Transverse colon (tissue), 4 donors: ENCODE measurements around the gene TM2D3. TPM values are rescaled to one million over a fixed set of nuclear protein-coding genes. Genes with fewer than 3 reads are reported as not detected.
A peak's percentile ranks its signal among the peaks of the same experiment; 100 is the strongest.

Source experiments
- DNase-seq: peaks from one replicate; pipeline ENCODE4 v3.0.0-alpha.2; 2019
- H3K27ac ChIP-seq, 4 donors: fragments of 200-600 bp; sonication (generic); 2 replicates each; pipeline ENCODE4 v1.5.1; 2016 to 2018; ENCODE audit warnings: inconsistent platforms in 4 of 4
- H3K27me3 ChIP-seq: fragments of 200-600 bp; sonication (generic); 2 replicates; pipeline ENCODE4 v1.5.1; 2017; ENCODE audit warnings: inconsistent platforms
- H3K36me3 ChIP-seq, 4 donors: fragments of 200-600 bp; sonication (generic); 2 replicates each; pipeline ENCODE4 v1.5.1; 2017 to 2019; ENCODE audit warnings: inconsistent platforms in 4 of 4
- H3K4me1 ChIP-seq, 4 donors: fragments of 200-600 bp; sonication (generic); 2 replicates each; pipeline ENCODE4 v1.5.1; 2017 to 2020; ENCODE audit warnings: inconsistent platforms in 4 of 4
- H3K4me3 ChIP-seq, 4 donors: fragments of 200-600 bp; sonication (generic); 1 replicate in 1 of 4; 2 replicates in 3 of 4; pipeline versions ENCODE4 v1.5.1 to v1.6.1; 2017 to 2019; ENCODE audit warnings: inconsistent platforms in 4 of 4
- H3K9me3 ChIP-seq, 2 donors: fragments of 200-600 bp; sonication (generic); 2 replicates each; pipeline ENCODE4 v1.5.1; 2017 to 2019; ENCODE audit warnings: inconsistent platforms in 2 of 2
- EP300 ChIP-seq: sonication (generic); formaldehyde crosslinking; IDR thresholded peaks from one replicate; pipeline ENCODE4 v1.6.1; 2017; ENCODE audit warnings: antibody characterized with exemption, low read depth
- POLR2A ChIP-seq: fragments of 450-650 bp; IDR thresholded peaks from one replicate; pipeline ENCODE4 v1.6.1; 2016; ENCODE audit warnings: antibody characterized with exemption, mild to moderate bottlenecking, moderate library complexity
- POLR2AphosphoS5 ChIP-seq, 3 donors: sonication (generic); formaldehyde crosslinking; IDR thresholded peaks; one replicate each; pipeline ENCODE4 v1.6.1; 2016; ENCODE audit warnings: antibody characterized with exemption in 3 of 3
- WGBS, 2 donors: methylation state at CpG; one replicate each; pipeline ENCODE4 v1.1.5; 2018; ENCODE audit warnings: low coverage in 1 of 2; 5-methylcytosine and 5-hydroxymethylcytosine counted together
- in situ Hi-C, 4 donors: fragments of 200-750 bp; cut with MboI; loops; one replicate each; pipeline versions ENCODE4 v1.15.0 to v1.15.1; 2017; ENCODE audit warnings: low sequenced_read_pairs in 3 of 4, low pct_ligation_motif_present in 1 of 4, low pct_unique_long_range_greater_than_20kb in 1 of 4
- intact Hi-C: fragments of 100-400 bp; cut with DNase I; formaldehyde crosslinking; loops from one replicate; pipeline ENCODE4 v1.15.1; 2023; ENCODE audit warnings: low total_unique reads
- total RNA-seq, 4 donors: library from RNA; depleted of rRNA; stranded (reverse); fragments of >200 nt; gene quantifications; one replicate each; pipeline ENCODE4 v1.1.0, GENCODE V29; 2016
- TF ChIP-seq, protein P1 (sequence below), 5 experiments: fragments of 200-600 bp in 3 of 5; fragments of 450-650 bp in 2 of 5; sonication (generic) in 3 of 5; IDR thresholded peaks; 1 replicate in 2 of 5; 2 replicates in 3 of 5; pipeline ENCODE4 v1.5.1; 2016 to 2017; ENCODE audit warnings: antibody characterized with exemption in 5 of 5, inconsistent platforms in 3 of 5, mild to moderate bottlenecking in 2 of 5, moderate library complexity in 1 of 5

The TM2D3 gene
- total RNA-seq, 4 donors from 2014 or later, result 13.8 to 46.4 (median 33.6) TPM

DNA sequence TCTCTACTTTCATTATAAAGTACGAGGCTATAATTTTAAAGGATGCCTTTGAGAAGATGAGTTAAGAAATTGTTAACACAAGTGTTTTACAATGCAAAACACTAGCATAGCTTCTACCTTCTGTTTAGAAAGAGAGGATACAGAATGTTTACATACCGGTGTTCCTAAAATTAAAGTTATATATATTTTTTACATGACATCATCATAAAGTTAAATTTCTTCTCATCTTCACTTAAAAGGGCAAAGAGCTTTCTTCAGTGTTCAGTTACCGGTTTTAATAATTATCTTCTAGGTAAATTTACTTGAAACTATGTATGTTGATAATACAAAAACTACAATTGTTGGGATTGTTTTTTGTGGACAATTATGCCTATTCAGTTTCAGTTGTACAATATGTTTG, 32.7 kb upstream of the TM2D3 start:
- peaks cover 0 to 26% (median 7%) of the 10 kb centered on the region in 4 donors for H3K36me3 ChIP-seq
- TF ChIP-seq, protein P1, sequence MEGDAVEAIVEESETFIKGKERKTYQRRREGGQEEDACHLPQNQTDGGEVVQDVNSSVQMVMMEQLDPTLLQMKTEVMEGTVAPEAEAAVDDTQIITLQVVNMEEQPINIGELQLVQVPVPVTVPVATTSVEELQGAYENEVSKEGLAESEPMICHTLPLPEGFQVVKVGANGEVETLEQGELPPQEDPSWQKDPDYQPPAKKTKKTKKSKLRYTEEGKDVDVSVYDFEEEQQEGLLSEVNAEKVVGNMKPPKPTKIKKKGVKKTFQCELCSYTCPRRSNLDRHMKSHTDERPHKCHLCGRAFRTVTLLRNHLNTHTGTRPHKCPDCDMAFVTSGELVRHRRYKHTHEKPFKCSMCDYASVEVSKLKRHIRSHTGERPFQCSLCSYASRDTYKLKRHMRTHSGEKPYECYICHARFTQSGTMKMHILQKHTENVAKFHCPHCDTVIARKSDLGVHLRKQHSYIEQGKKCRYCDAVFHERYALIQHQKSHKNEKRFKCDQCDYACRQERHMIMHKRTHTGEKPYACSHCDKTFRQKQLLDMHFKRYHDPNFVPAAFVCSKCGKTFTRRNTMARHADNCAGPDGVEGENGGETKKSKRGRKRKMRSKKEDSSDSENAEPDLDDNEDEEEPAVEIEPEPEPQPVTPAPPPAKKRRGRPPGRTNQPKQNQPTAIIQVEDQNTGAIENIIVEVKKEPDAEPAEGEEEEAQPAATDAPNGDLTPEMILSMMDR (IDR thresholded peaks at IDR 0.05), result no peak
- no peak for TF ChIP-seq EP300
- no peak for TF ChIP-seq POLR2AphosphoS5 (IDR thresholded peaks at IDR 0.05)
- no peak for TF ChIP-seq POLR2A
- 78 to 84% methylated on average over 3 of the region's 3 CpGs for WGBS, 2 donors
- intact Hi-C loops (no loop called here), in situ Hi-C loops (no loop called here)
- DNase-seq, result no peak
- H3K27me3 ChIP-seq, result no peaks in the 10 kb centered on the region
- H3K27ac ChIP-seq, result peak overlapping the region in 1 of 4 donors; percentile 20
- no peaks in the 10 kb centered on the region for H3K9me3 ChIP-seq
- H3K4me1 ChIP-seq, result no peaks in the 10 kb centered on the region
- H3K4me3 ChIP-seq, result no peak overlapping the region

DNA sequence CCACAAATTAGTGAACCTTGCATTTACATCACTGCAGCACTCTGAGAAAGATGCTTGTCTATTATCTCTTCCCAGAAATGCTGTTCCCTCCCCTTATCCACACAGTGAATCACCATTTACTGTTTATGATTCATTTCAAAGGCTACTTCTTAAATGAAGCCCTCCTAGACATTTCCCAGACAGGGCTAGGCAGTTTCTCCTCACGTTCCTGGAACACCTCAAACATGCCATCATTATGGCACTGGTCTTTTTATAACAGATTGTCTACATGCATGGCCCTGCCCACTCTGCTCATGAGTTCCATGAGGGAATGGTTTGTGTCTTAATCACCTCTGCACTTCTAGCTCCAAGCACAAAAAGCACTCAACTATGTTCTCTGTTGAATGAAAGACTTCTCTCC, 32.2 kb upstream of the TM2D3 start:
- no peak for TF ChIP-seq EP300
- TF ChIP-seq POLR2AphosphoS5 (IDR thresholded peaks at IDR 0.05), result peak in 2 of 3 donors; percentile 67 to 86
- TF ChIP-seq, protein P1 (IDR thresholded peaks at IDR 0.05), result no peak
- H3K9me3 ChIP-seq, result no peaks in the 10 kb centered on the region
- no peak overlapping the region for H3K4me3 ChIP-seq
- DNase-seq, result no peak
- no peak overlapping the region for H3K27ac ChIP-seq
- H3K4me1 ChIP-seq, result no peaks in the 10 kb centered on the region
- intact Hi-C loops (no loop called here), in situ Hi-C loops (no loop called here)
- peaks cover 0 to 26% (median 7%) of the 10 kb centered on the region in 4 donors for H3K36me3 ChIP-seq
- no peaks in the 10 kb centered on the region for H3K27me3 ChIP-seq
- WGBS, 2 donors, result 43 to 50% methylated on average over 1 of the region's 1 CpG

DNA sequence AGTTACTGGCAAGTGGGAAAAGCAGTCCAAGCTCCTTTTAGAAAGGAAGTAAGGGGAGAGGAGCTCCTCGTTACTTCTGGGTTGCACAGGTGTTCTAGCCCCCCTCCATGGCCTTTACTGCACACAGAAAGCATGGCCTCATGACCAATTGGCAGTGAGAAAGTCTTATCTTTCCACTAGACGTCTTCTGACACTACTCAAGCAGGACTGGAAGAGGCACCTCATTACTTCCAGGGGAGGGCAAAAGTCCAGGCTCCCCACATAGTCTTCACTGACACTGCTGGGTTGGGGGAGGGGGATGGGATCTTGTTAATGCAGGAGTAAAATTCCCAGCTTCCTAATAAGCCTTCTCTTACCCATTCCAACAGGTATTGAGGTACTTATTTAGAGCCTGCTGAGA, 27.6 kb upstream of the TM2D3 start:
- no peak overlapping the region for H3K4me3 ChIP-seq
- H3K27ac ChIP-seq, result no peak overlapping the region
- in situ Hi-C loops, result no loop called here
- no peaks in the 10 kb centered on the region for H3K9me3 ChIP-seq
- H3K4me1 ChIP-seq, result no peaks in the 10 kb centered on the region
- TF ChIP-seq, protein P1 (IDR thresholded peaks at IDR 0.05), result no peak
- TF ChIP-seq POLR2A (no peak), POLR2AphosphoS5 (IDR thresholded peaks at IDR 0.05) (no peak), EP300 (no peak)
- no peak for DNase-seq
- H3K27me3 ChIP-seq, result no peaks in the 10 kb centered on the region
- H3K36me3 ChIP-seq, result peaks cover 0 to 22% (median 10%) of the 10 kb centered on the region in 4 donors
- WGBS, 2 donors, result 84% methylated on average over 2 of the region's 2 CpGs; no CpG with 5 or more reads in 1 of the 2 donors
- intact Hi-C loops, result no loop called here

DNA sequence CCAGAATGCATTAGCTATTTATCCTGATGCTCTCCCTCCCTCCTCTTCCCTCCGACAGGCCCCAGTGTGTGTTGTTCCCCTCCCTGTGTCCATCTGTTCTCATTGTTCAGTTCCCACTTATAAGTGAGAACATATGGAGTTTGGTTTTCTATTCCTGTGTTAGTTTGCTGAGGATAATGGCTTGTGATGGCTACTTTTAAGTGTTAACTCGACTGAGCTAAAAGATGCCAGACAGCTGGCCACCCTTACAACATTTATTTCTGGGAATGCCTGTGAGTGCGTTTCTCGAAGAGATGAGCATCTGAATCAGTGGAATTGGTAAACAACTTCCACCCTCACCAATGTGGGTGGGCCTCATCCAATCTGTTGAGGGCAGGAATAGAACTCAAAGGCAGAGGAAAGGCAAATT, 24.7 kb upstream of the TM2D3 start:
- WGBS, 2 donors, result 91 to 94% methylated on average over 4 of the region's 4 CpGs
- TF ChIP-seq POLR2A, result no peak
- TF ChIP-seq, protein P1 (IDR thresholded peaks at IDR 0.05), result no peak
- TF ChIP-seq POLR2AphosphoS5 (IDR thresholded peaks at IDR 0.05), result no peak
- no peak for TF ChIP-seq EP300
- intact Hi-C loops (no loop called here), in situ Hi-C loops (no loop called here)
- H3K4me1 ChIP-seq, result no peaks in the 10 kb centered on the region
- no peak overlapping the region for H3K27ac ChIP-seq
- H3K4me3 ChIP-seq, result no peak overlapping the region
- H3K27me3 ChIP-seq, result no peaks in the 10 kb centered on the region
- H3K36me3 ChIP-seq, result peaks cover 0 to 23% (median 10%) of the 10 kb centered on the region in 4 donors
- DNase-seq, result no peak
- no peaks in the 10 kb centered on the region for H3K9me3 ChIP-seq
